ENCODE results near the gene MT1H.
"Not testable (repeated sequence)": the region's sequence is repeated elsewhere in the genome, so short reads cannot be mapped to it uniquely, and the experiment has no call there.

MT1H gene

GRCh38 chr16:56665286-56666261 lies 4.0 kb upstream of the MT1H start:
- DNase-seq (ENCODE audit: low read depth, low spot score) = not testable (repeated sequence)

DNA sequence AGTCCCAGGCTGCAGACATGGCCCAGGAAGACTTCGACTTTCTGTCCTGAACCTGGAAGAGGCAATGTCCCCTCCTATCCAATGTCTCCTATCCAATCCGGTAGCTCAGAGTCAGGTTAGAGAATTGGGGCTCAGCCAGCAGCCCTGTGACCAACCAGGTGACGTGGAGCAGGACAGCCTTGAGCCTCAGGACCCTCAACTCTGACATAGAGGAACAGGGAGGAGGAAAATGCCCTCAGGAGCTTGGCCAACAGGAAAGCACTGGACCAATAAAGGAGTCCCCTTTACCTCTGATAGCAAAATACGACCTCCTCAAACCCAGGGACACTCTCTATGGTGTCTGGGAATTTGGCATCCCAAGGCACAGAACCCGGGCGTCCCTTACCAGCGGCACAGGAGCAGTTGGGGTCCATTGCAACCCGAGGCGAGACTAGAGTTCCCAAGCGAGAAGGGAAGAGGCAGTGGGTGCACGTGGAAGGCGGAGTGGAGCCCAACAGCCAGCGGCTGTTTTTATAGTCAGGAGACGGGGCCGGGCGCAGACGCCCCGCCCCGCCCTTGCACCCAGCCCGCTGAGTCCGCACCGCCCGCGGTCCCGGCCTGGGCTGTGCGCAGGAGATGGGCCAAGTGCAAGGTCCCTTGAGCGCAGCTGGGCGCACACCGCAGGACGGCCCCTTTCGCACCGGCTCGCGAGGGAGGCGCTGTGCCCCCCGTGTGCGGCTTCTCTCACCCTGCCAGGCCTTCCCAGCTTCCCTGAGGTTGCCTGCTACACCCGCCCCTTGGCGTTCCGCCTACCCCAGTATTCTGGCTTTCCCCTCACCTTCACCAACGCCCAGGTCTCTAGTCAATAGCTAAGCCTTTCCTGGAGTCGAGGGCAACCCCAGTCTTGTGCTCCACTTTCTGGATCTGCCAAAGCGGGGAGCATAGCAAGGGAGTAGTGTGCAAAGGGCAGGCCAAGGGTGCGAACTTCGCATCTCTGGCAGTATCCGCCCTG lies 1.7 kb upstream of the MT1H start, which contains the start of gene MT1G:
MT1G (minus strand) TSS at position 485 of the 991 bp plus-strand sequence; CDS start at position 413, 72 bp downstream.
- peak; percentile 37 for DNase-seq (ENCODE audit: low read depth, low spot score)

- no peak for DNase-seq (ENCODE audit: low read depth, low spot score)
Observed at GRCh38 chr16:56669840-56670619, 416 bp downstream of the MT1H start.

- no peak for DNase-seq (ENCODE audit: low read depth, low spot score)
Observed at GRCh38 chr16:56670620-56670934, 963 bp downstream of the MT1H start.

DNA sequence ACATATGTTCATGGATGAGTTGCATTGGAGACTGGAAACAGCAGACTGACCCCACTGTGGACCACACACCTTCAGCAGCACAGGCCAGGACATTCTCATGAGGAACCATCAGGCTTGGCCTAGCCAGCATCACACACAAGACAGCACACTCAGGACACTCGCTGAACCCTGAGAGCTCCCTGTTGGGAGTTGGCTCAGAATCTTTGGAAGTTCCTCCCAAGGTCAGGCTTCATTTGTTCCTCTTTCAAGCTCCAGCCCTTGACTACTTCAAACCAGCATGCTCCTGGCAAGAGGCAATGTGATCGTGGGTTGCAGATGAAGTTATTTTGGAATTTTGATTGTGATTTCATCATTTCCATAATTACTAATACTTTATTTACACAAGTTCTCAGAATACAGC lies 2.1 kb downstream of the MT1H start:
- not testable (repeated sequence) for DNase-seq (ENCODE audit: low read depth, low spot score)

DNA sequence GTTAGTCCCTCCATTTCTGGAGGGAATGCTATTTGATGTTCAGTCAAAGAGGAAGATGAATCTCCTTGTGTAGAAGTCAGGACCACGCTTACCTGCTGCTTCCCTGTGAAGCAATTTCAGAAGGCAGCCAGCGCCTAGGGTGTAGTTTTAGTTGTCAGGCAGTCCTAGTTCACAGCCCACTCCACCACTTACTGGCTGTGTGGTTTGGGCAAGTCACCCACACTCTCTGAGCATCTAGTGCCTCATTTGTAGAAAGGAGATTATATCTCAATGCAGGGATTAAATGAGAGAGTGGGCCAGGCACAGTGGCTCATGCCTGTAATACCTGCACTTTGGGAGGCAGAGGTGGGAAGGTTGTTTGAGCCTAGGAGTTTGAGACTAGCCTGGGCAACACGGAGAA lies 2.6 kb downstream of the MT1H start:
- not testable (repeated sequence) for DNase-seq (ENCODE audit: low read depth, low spot score)

GRCh38 chr16:56672761-56673536 lies 3.3 kb downstream of the MT1H start:
- no peak for DNase-seq (ENCODE audit: low read depth, low spot score)

DNA sequence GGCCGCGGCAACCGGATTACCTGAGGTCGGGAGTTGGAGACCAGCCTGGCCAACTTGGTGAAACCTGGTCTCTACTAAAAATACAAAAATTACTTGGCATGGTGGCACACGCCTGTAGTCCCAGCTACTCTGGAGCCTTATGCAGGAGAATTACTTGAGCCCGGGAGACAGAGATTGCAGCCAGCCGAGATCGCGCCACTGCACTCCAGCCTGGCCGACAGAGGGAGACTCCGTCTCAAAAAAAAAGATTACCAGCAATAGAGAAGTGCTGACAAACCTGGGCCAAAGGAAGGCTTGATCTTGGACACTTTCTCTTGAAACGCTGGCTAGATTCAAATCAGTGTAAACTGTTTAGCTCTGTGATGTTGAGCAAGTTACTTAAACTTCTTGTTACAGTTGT lies 4.3 kb downstream of the MT1H start:
- DNase-seq (ENCODE audit: low read depth, low spot score) = peak; percentile 41

DNA sequence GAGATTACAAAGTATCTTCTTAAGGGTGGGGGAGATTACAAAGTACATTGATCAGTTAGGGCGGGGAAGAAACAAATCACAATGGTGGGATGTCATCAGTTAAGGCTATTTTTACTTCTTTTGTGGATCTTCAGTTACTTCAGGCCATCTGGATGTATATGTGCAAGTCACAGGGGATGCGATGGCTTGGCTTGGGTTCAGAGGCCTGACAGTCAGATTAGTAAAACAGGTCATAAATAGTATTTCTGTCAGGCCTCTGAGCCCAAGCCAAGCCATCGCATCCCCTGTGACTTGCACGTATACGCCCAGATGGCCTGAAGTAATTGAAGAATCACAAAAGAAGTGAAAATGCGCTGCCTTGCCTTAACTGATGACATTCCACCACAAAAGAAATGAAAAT lies 5.0 kb downstream of the MT1H start:
- not testable (repeated sequence) for DNase-seq (ENCODE audit: low read depth, low spot score)

GRCh38 chr16:56675685-56676210 lies 6.1 kb downstream of the MT1H start:
- DNase-seq (ENCODE audit: low read depth, low spot score) = no peak

- DNase-seq (ENCODE audit: low read depth, low spot score) = no peak
Observed at GRCh38 chr16:56677474-56677873, 7.9 kb downstream of the MT1H start.

GRCh38 chr16:56679078-56679730 lies 9.6 kb downstream of the MT1H start:
- no peak for DNase-seq (ENCODE audit: low read depth, low spot score)

- no peak for DNase-seq (ENCODE audit: low read depth, low spot score)
Observed at GRCh38 chr16:56679818-56680217, 10.2 kb downstream of the MT1H start.

- DNase-seq (ENCODE audit: low read depth, low spot score) = peak; percentile 94
Observed at GRCh38 chr16:56681939-56682702, 12.5 kb downstream of the MT1H start, which contains the start of gene MT1X. Gene MT1X, plus strand, starts transcription at chr16:56682470. Its CDS starts 71 bp downstream, at chr16:56682541.

DNA sequence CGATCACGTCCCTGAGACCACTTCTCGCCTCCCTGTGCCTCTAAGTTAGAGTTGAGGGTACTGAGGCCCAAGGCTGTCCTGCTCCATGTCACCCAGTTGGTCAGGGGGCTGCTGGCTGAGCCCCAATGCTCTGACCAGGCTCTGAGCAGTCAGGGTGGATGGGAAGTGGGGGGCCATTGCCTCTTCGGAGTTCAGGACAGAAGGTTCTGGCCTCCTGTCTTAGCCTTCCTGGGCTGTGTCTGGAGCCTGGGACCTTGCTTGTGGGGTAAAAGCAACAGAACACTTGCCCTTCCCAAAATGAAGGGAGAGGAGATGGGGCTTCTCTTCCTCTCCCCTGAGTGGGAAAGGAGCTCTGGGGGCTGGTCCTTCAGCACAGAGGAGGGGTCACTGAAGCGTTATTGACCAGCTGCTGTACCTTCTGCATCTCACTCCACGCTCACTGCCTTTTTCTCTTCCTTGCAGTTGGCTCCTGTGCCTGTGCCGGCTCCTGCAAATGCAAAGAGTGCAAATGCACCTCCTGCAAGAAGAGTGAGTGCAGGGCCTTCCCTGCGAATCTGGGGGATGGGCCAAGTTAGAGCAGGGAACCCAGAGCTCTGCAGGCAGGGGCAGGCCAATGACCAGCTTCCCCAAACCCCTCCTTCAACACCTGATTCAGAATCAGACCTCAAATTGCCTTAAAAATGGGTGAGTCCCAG lies 13.2 kb downstream of the MT1H start:
- DNase-seq (ENCODE audit: low read depth, low spot score) = no peak

DNA sequence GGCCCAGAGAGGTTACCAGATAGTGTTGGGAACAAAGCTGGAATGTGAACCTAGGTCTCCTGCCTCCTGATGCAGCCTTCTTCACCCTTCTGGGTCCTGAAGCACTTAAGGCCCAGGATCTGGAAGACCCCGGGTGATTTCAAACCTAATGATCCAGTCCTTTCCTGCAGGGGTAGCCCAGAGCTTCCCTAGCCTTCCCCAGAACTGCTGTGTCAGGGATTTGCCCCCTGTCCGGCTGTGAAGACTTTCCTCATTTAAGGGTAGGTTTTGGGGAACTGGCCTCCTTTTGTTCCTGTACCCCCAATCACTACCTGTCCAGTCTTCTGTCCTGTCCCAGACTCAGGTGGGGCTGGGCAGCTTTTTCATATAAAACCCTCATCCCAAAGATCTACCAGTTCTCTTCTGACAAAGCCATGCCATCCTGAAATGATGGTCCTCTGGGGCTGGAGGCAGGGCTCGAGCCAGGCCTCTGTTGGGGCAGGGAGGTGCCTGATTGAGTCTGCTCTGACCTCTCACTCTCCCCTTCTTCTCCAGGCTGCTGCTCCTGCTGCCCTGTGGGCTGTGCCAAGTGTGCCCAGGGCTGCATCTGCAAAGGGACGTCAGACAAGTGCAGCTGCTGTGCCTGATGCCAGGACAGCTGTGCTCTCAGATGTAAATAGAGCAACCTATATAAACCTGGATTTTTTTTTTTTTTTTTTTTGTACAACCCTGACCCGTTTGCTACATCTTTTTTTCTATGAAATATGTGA lies 14.0 kb downstream of the MT1H start:
- DNase-seq (ENCODE audit: low read depth, low spot score) = no peak

GRCh38 chr16:56684256-56684925 lies 14.8 kb downstream of the MT1H start:
- no peak for DNase-seq (ENCODE audit: low read depth, low spot score)
